ENCODE data around the gene MTURN.
A peak's percentile ranks its signal among the peaks of the same experiment; 100 is the strongest.
"Not testable (repeated sequence)": the region's sequence is repeated elsewhere in the genome, so short reads cannot be mapped to it uniquely, and the experiment has no call there.

Gene MTURN

DNA sequence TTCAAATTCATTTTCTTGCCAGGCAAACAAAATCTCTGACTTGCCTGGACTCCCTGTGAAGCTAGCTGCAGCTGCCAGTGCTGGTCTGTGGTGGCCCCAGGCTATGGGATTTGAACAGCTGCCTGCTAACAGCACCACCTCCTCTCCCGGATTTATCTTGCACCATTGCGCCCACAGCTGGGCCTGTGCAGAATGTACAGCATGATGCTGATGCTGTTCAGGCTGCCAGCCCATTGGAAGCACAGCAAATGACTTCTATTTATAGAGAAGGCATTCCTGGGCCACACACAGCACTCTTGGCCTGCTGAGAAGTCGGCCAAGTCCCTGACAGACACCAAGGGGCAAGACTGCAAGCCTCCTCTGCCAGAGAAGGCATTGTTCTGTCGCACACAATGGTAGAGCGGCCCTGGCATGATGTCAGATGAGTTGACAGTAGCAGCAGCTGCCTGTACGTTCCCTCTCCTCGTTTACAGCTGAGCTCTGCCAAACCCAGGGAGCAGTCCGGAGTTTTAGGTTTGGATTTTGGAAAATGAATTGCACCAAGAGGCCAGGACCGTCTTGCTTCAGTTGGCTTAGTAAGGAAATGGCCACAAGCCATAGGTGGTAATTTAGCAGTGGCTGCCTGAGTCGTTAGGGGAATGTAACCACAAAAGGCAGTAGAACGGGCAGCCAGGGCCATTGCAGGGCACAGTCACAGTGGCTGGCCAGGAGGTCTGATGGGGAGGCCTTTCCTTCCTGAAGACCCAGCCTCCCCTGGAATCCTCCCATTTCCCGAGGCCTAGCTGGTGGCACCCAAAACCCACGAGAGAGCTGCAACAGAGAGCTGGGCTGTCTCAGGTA, 38.5 kb downstream of the MTURN start:
- DNase-seq (ENCODE audit: low read depth, low spot score): peak; percentile 51
- no peak overlapping the region for H3K4me3 ChIP-seq (ENCODE audit: low read length)

DNA sequence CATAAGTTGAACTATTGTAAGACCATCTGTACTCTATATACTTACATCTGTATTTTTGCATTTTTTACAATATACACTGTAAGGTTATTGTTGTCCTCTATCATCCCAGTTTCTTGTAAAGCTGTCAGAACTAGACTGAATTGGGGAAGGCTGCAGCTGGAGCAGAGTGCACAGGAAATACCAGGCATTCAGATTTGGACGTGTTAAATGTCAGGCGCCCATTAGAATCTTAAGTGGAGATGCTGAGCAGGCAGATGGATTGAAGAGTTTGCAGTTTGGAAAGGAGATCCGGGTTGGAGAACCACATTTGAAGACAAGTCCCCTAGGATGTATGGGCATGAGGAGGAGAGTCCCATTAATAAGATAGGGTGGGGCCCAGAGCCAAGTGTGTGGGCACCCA, 40.4 kb downstream of the MTURN start:
- DNase-seq (ENCODE audit: low read depth, low spot score): no peak
- no peak overlapping the region for H3K4me3 ChIP-seq (ENCODE audit: low read length)

DNA sequence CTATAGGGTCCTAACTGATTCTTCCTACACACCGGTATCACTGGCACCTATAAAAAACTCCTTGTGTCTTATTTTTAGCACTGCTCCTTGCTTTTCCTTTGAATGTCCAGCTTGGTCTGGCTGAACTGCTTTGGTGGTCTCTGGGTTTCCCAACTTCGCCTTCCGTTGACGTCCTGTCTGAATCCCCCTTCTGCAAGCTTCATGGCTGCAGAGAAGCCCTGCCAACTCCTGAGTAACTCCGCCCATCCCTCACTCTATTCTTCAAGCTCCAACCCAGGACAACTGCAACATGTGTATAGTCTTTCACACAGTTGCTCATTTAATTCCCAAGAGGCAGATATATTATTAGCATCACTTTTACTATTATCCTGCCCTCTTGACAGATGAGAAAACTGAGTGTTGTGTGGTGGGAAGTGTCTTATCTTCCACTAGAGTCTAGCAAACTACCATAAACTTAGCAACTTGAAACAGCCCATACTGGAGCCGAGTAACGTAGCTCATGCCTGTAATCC, 40.9 kb downstream of the MTURN start:
- H3K4me3 ChIP-seq (ENCODE audit: low read length): no peak overlapping the region
- DNase-seq (ENCODE audit: low read depth, low spot score): no peak

DNA sequence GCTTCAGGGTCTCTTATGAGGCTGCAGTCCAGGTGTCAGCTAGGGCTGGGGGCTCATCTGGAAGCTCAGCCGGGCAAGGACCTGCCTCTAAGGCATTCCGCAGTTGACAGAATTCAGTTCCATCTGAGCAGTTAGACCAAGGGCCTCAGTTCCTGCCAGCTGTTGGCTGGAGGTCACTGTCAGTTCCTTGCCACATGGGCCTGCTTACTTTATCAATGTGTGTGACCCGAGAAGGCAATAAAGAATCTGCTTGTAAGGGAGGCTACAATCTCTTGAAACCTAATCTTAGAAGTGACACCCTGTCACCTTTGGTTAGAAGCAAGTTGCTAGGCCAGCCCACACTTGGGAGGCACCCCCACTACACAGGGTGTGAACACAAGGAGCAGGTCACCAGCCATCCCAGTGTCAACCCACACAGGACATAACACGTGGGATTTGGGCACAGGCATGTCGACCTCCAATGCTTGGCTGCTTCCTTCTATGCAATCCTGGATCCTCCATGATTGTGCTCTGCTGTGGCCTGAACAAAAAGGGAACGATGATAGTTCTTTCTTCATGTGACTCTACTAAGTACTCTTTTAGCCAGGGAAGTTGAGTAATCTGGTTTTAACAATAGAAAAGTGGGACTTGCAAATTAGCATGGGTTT, 41.8 kb downstream of the MTURN start:
- DNase-seq (ENCODE audit: low read depth, low spot score): no peak
- H3K4me3 ChIP-seq (ENCODE audit: low read length): no peak overlapping the region

DNA sequence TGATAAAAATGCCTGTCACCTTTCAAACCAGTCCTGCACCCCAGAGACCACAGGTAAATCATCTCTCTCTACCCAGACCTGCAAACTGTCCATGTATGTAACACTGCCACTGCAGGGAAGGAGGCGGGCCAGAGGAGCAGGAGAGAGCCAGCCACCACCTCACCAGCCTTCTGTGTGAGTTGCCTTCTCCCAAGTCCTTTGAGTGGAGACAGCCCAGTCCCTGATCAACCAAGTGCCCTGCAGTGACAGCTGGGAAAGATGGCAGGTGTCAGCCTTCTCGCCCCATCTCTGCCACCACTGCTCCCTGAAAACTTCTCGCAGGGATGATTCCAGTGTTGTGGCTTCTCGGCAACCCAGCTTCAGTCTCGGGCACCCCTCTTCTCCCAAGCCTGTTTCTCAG, 42.4 kb downstream of the MTURN start:
- DNase-seq (ENCODE audit: low read depth, low spot score): no peak
- H3K4me3 ChIP-seq (ENCODE audit: low read length): no peak overlapping the region

DNA sequence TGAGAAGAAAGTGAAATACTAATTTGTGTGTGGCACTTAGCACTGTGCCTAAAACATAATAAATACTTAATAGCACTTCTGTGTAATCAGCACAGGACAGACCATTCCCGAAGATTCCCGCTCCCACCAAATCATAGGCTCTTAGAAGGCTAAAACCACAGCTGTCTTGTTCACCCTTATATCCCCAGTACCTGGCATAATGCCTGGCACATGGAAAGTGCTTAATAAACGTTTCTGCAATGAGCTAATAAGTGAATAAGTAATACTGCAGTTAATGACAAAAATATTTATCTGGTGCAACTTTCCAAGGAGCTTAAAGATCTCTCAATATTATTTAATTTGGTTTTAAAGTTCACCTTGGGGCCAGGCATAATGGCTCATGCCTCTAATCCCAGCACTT, 43.2 kb downstream of the MTURN start:
- DNase-seq (ENCODE audit: low read depth, low spot score): no peak
- H3K4me3 ChIP-seq (ENCODE audit: low read length): no peak overlapping the region

DNA sequence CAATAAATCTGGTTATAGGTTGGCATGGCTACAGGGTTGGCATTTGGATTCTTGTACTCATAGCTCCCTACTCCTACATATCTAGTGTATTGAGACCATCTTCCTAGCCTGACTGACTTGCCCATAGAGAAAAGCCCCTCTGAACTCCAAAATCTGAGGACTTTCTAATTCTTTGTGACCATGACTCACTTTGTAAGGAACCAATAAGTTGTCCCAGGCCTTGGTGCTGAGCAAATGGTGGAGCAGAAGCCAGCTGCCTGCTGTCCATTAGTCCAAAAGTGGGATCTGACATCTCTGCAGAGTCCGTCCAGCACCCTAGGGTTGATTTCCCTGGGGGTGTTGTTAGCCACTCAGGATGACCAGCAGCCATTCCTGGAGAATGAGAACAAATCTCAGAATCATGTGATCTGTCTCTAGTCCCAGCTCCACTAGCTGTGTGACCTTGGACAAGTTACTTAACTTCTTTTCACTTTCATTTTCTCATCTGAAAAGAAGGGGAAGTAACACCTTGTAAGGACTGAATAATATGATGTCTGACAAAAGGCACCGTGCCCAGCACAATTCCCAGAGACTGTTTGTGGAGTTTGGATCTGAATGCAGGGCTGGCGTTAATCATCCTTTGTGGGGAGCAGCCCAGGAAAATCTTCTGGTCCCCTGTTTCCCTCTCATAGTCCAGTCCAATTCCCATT, 44.1 kb downstream of the MTURN start:
- DNase-seq (ENCODE audit: low read depth, low spot score): no peak
- H3K4me3 ChIP-seq (ENCODE audit: low read length): no peak overlapping the region

DNA sequence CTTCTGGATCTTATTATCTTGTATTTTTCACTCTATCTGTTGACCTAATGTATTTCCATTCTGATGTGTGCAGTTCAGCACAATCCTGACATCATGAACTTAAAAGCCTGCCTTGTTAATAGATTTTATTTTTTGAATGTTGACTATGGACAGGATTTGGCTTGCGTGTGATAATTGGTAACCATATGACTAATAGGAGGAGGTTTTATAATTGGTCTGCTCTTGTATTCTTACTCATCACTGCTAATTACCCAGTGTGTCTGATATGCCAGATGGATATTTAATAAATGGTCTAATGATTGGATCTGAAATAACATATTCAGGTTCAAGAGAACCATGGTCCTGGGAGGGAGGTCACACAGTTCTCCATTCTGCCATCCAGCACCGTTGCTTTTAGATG, 45.9 kb downstream of the MTURN start:
- no peak for DNase-seq (ENCODE audit: low read depth, low spot score)

DNA sequence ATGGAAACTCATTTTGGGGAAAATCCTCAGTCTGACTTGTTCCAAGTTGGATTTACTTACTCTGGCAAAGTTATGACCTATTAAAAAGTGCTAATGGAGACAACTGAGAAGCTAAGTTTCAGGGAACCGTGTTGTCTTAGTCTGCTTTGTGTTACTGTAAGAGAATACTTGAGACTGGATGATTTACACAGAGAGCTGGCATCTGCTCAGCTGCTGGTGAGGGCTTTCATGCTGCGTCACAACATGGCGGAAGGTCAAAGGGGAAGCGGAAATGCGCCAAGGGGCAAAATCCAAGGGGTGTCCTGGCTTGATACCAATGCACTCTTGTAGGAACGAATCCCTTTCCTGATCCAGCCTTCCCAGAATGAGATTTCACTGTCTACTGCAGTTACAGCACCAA, 46.4 kb downstream of the MTURN start:
- H3K4me3 ChIP-seq (ENCODE audit: low read length): no peak overlapping the region
- DNase-seq (ENCODE audit: low read depth, low spot score): no peak

More for the DNA sequence above, 45.9 kb downstream of the MTURN start:
- no peak overlapping the region for H3K4me3 ChIP-seq (ENCODE audit: low read length)

DNA sequence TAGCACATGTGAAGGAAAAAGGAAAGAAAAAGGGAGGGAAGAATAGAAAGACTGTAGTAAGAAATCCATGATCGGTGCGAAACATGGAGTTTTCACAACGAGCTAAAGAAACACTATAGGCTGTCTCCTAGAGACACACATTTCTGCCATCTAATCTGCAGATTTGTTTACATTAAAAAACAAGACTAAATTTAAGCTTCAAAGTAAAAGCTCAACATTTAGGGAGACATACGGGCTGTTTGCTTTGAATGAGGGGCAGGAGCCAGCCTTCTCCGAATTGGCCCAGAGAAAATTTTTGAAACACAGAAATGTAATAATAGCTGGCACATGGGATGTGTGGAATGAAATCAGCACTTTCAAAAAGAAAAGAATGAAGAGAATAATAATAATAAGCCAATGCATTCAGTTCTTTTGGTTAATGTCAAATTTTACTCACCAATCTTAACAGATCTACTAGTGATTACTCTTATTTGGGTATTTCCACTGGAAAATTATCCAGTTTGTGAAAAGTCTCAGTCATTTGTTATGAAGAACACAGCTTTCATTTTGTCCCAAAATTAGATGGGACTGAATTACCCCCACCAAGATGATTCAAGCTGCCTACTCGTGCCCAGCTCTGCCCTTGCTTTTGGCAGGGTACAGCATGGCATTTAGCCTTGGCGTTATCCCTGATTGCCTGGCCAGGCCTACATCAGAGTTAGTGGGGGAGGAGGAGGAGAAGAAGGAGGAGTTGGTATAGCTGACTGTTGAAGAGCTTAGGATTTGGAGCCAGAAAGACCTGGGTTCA, 47.1 kb downstream of the MTURN start:
- no peak overlapping the region for H3K4me3 ChIP-seq (ENCODE audit: low read length)
- DNase-seq (ENCODE audit: low read depth, low spot score): no peak

DNA sequence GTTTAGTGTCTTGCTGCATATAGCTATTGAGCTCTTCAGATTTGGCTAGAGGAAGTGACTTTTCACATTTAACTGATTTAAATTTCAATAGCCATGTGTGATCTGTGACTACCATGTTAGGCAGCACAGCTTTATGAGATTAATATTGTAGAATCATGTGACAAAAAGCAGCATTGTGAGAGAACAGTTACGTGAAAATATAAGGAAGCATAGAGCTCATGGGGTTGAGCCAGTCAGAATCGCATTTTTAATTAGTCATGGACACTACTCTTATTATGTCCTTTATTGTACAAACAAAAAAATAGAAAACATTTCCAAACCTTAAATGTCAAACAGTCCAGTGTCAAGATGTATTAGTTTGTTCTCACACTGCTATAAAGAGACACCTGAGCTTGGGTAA, 48.0 kb downstream of the MTURN start:
- no peak for DNase-seq (ENCODE audit: low read depth, low spot score)
- H3K4me3 ChIP-seq (ENCODE audit: low read length): no peak overlapping the region

DNA sequence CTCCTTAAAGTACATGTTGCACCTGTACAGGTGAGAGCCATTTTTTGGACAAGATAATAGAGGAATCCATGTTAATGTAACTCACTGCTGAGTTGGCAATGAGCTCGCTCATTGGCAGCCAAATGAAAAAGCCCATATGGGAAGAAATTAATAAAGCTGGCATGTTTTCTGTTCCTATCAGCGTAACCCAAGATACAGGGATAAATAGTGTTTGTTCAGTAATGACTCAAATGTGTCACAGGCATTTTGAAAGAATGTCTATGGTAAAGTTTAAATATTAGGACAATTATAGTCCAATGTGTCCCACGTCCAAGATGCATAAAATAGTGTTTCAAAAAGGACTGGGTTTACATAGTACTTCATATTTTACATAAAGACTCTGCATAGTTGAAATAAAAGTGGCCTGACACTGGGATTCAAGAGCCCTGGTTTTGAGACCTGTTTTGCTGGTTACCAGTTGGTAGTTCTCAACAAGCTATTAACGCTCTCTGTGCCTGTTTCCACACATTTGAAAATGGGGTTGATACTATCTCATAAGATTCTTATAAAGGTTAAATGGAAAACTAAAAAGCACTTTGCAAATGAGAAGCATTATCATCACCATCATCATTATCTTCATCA, 49.1 kb downstream of the MTURN start:
- no peak for DNase-seq (ENCODE audit: low read depth, low spot score)
- no peak overlapping the region for H3K4me3 ChIP-seq (ENCODE audit: low read length)

DNA sequence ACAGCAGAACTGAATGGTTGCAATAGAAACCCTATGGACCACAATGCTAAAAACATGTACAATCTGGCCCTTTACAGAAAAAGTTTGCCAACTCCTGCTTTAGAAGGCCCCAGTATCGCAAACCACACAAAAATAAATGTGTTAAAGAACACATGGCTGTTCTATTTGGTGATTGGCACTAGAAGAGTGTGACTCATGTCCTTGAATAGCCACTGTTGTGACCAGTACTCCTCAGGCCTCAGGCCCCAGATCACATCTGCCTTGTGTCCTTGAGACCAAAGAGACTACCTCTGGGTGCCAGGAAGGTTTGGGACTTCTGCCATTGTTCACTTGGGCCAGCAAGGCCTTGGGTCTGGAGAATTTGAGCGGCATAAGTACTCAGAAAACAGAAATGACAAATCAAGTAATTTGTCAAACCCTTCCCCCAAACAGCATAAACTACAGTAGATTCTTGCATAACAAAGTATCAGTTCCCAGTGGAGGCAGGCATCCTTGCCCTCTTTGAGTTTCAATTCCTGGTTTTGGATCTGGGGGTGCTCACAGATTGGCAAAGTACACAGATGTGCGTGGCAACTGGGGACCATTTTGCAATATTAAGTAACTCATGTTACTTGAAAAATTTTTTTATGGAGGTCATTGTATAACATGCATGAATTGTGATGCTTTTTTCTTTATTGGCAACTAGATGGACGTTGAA, 50.2 kb downstream of the MTURN start:
- H3K4me3 ChIP-seq (ENCODE audit: low read length): no peak overlapping the region
- no peak for DNase-seq (ENCODE audit: low read depth, low spot score)

DNA sequence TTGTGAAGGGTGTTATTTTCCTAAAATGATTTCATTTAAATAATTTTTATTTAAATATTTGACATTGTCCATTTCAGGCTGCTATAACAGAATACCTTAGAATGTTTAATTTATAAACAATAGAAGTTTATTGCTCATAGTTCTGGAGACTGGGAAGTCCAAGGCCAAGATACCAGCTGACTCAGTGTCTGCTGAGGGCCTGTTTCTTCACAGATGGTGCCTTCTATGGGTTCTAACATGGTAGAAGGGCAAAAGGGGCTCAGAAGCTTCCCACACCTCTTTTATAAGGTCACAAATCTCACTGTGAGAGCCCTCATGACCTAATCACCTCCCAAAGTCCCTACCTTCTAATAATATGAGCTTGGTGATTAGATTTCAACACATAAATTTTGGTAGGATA, 50.7 kb downstream of the MTURN start:
- no peak for DNase-seq (ENCODE audit: low read depth, low spot score)
- no peak overlapping the region for H3K4me3 ChIP-seq (ENCODE audit: low read length)

DNA sequence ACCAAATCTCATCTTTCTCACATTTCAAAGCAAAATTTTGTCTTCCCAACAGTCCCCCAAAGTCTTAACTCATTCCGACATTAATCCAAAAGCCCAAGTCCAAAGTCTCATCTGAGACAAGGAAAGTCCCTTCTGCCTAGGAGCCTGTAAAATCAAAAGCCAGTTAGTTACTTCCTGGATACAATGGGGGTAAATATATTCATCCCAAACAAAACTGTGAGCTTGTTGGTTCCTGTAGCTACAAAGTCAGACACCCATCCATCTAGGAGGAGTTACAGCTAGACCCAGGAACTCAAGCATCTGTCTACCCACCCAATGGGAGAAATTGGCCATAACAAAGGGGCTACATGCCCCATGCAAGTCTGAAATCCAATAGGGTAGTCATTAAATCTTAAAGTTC, 51.9 kb downstream of the MTURN start:
- no peak for DNase-seq (ENCODE audit: low read depth, low spot score)
- H3K4me3 ChIP-seq (ENCODE audit: low read length): no peak overlapping the region

DNA sequence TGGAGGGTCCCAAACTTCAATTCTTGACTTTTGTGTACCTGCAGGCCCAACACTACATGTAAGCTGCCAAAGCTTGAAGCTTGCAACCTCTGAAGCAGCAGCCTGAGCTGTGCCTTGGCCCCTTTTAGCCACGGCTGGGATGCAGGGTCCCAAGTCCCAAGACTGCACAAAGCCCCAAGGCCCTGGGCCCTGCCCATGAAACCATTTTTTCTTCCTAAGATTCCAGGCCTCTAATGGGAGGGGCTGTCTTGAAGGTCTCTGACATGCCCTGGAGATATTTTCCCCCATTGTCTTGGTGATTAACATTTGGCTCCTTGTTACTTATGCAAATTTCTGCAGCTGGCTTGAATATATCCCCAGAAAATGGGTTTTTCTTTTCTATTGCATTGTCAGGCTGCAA, 52.7 kb downstream of the MTURN start:
- no peak overlapping the region for H3K4me3 ChIP-seq (ENCODE audit: low read length)
- no peak for DNase-seq (ENCODE audit: low read depth, low spot score)

DNA sequence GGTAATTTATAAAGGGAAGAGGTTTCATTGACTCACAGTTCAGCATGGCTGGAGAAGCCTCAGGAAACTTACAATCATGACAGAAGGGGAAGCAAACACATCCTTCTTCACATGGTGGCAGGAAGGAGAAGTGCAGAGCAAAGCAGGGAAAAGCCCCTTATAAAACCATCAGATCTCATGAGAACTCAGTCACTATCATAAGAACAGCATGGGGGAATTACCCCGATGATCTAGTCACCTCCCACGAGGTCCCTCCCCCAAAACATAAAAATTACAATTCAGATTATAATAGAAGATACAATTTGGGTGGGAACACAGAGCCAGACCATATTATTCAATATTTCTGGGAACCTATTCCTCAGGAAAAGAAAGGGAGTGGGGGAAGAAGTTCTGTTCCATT, 53.6 kb downstream of the MTURN start:
- not testable (repeated sequence) for DNase-seq (ENCODE audit: low read depth, low spot score); H3K4me3 ChIP-seq (ENCODE audit: low read length)

DNA sequence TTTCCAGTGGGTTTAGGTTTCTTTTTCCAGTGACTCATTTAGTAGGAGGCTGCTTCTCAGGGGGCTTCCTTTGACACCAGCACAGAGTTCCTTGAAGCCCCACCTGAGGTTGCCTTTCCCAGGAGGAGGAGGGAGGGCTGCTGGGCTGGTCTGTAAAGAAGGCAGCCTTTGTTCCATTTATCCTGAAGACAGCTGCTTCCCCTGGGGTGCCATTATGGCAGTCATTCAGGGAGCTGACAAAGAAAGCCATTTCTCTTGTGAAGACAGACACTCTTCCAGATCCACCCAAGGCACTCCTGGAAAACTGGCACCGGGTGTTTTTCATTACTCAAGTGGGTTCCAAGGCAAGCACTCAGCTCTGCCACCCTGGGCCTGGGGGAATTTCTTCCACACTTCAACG, 54.0 kb downstream of the MTURN start:
- no peak overlapping the region for H3K4me3 ChIP-seq (ENCODE audit: low read length)
- DNase-seq (ENCODE audit: low read depth, low spot score): no peak

All from Jurkat, Clone E6-1 (cell line).